KMS-11 (cell line): ENCODE data around the gene ACTG2.

Experiments used
- H2AFZ ChIP-seq: fragments of 200-600 bp; sonication (generic); 2 replicates; pipeline ENCODE4 v1.6.1; 2016; ENCODE audit warnings: antibody characterized with exemption, mixed run types, low read depth
- H3K27ac ChIP-seq: fragments of 200-600 bp; sonication (generic); 2 replicates; pipeline ENCODE4 v1.6.1; 2016; ENCODE audit warnings: mild to moderate bottlenecking, mixed run types
- H3K27me3 ChIP-seq: fragments of 200-600 bp; sonication (generic); 2 replicates; pipeline ENCODE4 v1.6.1; 2017; ENCODE audit warnings: mild to moderate bottlenecking, low read depth, mixed run types, moderate library complexity; ENCODE audit not compliant: insufficient read depth
- H3K36me3 ChIP-seq: fragments of 200-600 bp; sonication (generic); 2 replicates; pipeline ENCODE4 v1.6.1; 2017; ENCODE audit warnings: mild to moderate bottlenecking, mixed run types; ENCODE audit not compliant: insufficient read depth
- H3K4me1 ChIP-seq: fragments of 200-600 bp; sonication (generic); 2 replicates; pipeline ENCODE4 v1.6.1; 2016; ENCODE audit warnings: mild to moderate bottlenecking, low read depth, mixed run types; ENCODE audit not compliant: poor library complexity, severe bottlenecking
- H3K4me2 ChIP-seq: fragments of 200-600 bp; sonication (generic); 2 replicates; pipeline ENCODE4 v1.7.0; 2016; ENCODE audit warnings: mild to moderate bottlenecking, mixed run types
- H3K4me3 ChIP-seq: fragments of 200-600 bp; sonication (generic); IDR thresholded peaks from 2 replicates; pipeline ENCODE4 v1.6.1; 2017; ENCODE audit warnings: low read depth, low read length, mixed read lengths; ENCODE audit not compliant: insufficient read depth
- H3K79me2 ChIP-seq: fragments of 200-600 bp; sonication (generic); 2 replicates; pipeline ENCODE4 v1.6.1; 2016; ENCODE audit warnings: low read depth, mixed run types; ENCODE audit not compliant: insufficient read depth
- H3K9ac ChIP-seq: fragments of 200-600 bp; sonication (generic); 2 replicates; pipeline ENCODE4 v1.6.1; 2016; ENCODE audit warnings: mild to moderate bottlenecking, mixed run types
- H4K20me1 ChIP-seq: fragments of 200-600 bp; sonication (generic); 2 replicates; pipeline ENCODE4 v1.6.1; 2016; ENCODE audit warnings: mild to moderate bottlenecking, mixed run types; ENCODE audit not compliant: insufficient read depth
- CTCF ChIP-seq: fragments of 200-600 bp; sonication (generic); conservative IDR thresholded peaks from 2 replicates; pipeline ENCODE4 v1.6.1; 2017; ENCODE audit warnings: low read depth, mild to moderate bottlenecking, antibody characterized with exemption, low read length, moderate library complexity, mixed read lengths

ACTG2 gene

DNA sequence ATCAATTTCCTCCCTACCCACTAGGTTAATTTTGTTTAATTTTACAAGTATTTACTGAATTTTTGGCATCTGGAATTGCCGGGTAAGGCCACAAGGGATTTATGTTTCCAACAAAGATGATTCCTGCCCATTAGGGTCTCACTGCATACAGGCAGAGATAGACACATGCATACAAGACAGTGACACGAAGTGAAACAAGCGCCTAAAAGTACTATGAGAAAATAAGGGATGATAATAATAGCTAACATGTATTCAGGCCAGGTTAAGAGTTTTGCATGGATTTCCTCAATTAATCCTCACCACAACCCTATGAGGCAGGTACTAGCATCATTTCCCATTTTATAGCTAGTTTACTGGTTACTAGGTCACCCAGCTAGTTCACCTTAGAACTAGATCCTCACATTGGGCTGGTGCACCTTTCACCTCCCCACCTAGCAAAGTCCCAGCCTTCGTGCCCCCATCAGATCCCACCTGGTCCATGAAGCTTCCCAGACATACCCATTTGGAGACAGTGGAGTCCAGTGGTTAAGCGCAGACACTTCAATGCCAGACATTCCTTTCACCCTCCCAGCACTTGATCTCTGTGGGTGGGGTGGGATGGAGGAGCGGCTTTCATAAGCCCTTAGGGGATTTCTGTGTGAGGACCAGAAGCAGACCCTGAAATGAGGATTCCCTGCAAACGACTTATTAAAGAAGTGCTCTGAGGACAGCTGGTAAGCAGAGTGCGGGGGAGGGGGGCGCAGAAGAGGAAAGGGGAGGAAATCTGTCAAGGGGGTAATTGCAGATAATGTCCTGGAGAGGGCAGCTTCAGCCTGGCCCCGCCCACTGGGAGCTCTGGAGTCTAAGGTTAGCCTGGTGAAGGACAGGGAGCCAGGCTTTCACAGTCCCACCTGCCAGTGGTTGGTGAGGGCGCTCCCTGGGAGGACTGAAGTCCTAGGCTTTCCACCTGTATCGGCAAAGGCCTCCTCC is 28.1 kb downstream of the ACTG2 start:
- H3K27me3 ChIP-seq: no peaks in the 10 kb centered on the region
- H3K4me1 ChIP-seq: peaks cover 2% of the 10 kb centered on the region
- no peak for TF ChIP-seq CTCF
- no peaks in the 10 kb centered on the region for H3K79me2 ChIP-seq
- no peak overlapping the region for H2AFZ ChIP-seq
- H3K36me3 ChIP-seq: no peaks in the 10 kb centered on the region
- H3K27ac ChIP-seq: no peak overlapping the region
- H3K9ac ChIP-seq: no peak overlapping the region
- no peak overlapping the region for H3K4me3 ChIP-seq
- no peak overlapping the region for H3K4me2 ChIP-seq
- no peaks in the 10 kb centered on the region for H4K20me1 ChIP-seq

GRCh38 chr2:73921581-73921980 is 28.8 kb downstream of the ACTG2 start:
- Histone ChIP-seq H3K36me3 (no peaks in the 10 kb centered on the region), H3K4me2 (no peak overlapping the region), H3K27me3 (no peaks in the 10 kb centered on the region), H3K4me3 (no peak overlapping the region), H3K9ac (no peak overlapping the region), H3K79me2 (no peaks in the 10 kb centered on the region), H2AFZ (no peak overlapping the region), H4K20me1 (no peaks in the 10 kb centered on the region), H3K27ac (no peak overlapping the region), H3K4me1 (peaks cover 7% of the 10 kb centered on the region)
- no peak for TF ChIP-seq CTCF

DNA sequence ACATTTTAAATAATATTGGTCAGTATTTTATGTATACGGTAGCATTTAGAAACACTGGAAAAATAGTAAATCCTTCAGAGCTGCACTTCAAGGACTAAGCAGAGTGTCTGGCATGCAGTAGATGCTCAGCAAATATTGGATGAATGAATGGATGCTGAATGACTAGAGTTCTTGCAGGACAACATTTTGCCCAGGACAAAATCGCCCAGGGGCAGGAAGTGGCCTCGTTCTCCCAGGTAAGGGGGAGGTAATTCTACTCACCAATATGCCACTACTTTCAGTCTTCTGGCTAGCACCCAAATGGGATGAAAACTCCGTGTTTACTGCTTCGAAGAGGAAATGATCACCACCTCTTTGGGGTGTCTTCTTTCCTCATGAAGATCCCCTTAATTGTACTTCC is 29.9 kb downstream of the ACTG2 start:
- Histone ChIP-seq H4K20me1 (no peaks in the 10 kb centered on the region), H3K27ac (no peak overlapping the region), H3K4me2 (no peak overlapping the region), H3K4me3 (no peak overlapping the region), H3K9ac (no peak overlapping the region), H3K4me1 (peaks cover 10% of the 10 kb centered on the region), H3K79me2 (peaks cover 9% of the 10 kb centered on the region), H3K36me3 (no peaks in the 10 kb centered on the region), H2AFZ (no peak overlapping the region), H3K27me3 (no peaks in the 10 kb centered on the region)
- no peak for TF ChIP-seq CTCF

DNA sequence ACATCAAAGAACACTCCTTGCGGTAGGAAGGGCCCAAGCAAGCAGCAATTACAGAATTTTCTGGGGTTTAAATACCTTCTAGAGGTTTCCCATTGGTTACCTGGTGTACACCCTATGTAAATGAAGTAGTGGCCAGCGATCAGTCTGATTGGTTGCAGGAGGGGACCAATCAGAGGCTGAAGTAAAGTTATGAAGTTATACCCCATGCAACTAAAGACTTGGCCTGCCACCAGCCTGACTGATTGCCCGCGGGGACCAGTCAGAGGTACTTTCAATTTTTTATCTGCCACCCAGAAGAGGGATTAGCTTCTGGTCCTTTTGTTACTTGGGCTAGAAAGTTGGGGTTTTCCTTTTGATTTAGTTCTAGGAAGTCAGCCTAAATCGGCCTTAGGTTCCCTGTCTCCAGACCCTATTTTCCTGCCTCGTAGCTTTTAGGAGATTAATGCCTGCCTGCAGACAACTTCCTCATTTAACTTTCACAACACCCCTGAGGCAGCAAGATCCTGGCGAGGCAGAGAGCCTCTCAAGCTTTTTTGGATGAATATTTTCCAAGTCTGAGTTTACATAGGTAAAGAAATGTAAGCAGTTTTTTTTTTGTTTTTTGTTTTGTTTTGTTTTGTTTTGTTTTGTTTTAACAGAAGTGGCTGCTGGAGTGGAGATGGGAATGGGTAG is 32.4 kb downstream of the ACTG2 start:
- H3K27ac ChIP-seq: no peak overlapping the region
- no peak overlapping the region for H3K4me2 ChIP-seq

More for the DNA sequence above, 32.4 kb downstream of the ACTG2 start:
- TF ChIP-seq CTCF: no peak
- H3K27me3 ChIP-seq: no peaks in the 10 kb centered on the region
- H3K36me3 ChIP-seq: no peaks in the 10 kb centered on the region
- H3K79me2 ChIP-seq: peaks cover 34% of the 10 kb centered on the region
- H3K9ac ChIP-seq: no peak overlapping the region
- no peaks in the 10 kb centered on the region for H4K20me1 ChIP-seq
- H2AFZ ChIP-seq: no peak overlapping the region
- H3K4me1 ChIP-seq: peaks cover 26% of the 10 kb centered on the region
- H3K4me3 ChIP-seq: no peak overlapping the region
